Endothelial cell of umbilical vein (primary cell): Measurements from ENCODE around the gene MSH5. TPM values are rescaled to one million over a fixed set of nuclear protein-coding genes. Genes with fewer than 3 reads are reported as not detected.

Experiments used
- BruUV-seq: library from RNA; stranded (reverse); fragments of 400-500 nt; replicated peaks from 2 replicates; lab custom pipeline; 2021; lab: Mats Ljungman, UMichigan
- CTCF ChIA-PET: fragments of 300-600, 350-600 bp; sonication (Branson Sonifier 250); formaldehyde crosslinking; loops from one replicate; lab custom pipeline; 2021; ENCODE audit warnings: antibody characterized with exemption, inconsistent platforms; lab: Charles Lee
- POLR2A ChIA-PET: fragments of 300-600, 350-600 bp; sonication (Branson Sonifier 250); formaldehyde crosslinking; loops from one replicate; lab custom pipeline; 2021; ENCODE audit warnings: antibody characterized with exemption, inconsistent platforms; lab: Charles Lee
- DNase-seq: peaks from one replicate; pipeline ENCODE4 v3.0.0-alpha.2; 2011; ENCODE audit warnings: low read depth, low spot score
- FAIRE-seq: peaks from 2 replicates; lab custom pipeline; 2011; peaks lifted over from hg19 to GRCh38; lab: Jason Lieb, UNC
- H2AFZ ChIP-seq: 2 replicates; pipeline ENCODE4 v1.6.0; 2012; ENCODE audit warnings: low read depth, low read length, control low read depth, inconsistent platforms
- H3K27ac ChIP-seq: 2 replicates; pipeline ENCODE4 v1.5.1; 2011; ENCODE audit warnings: low read depth, mild to moderate bottlenecking, control low read depth, low read length, moderate library complexity; ENCODE audit not compliant: insufficient read depth
- H3K27me3 ChIP-seq, 2 experiments: 2 replicates each; pipeline versions ENCODE4 v1.6.0 to v1.6.1; 2011; ENCODE audit warnings: low read length in 2 of 2, mixed read lengths in 1 of 2; ENCODE audit not compliant: control insufficient read depth in 2 of 2, insufficient read depth in 2 of 2
- H3K36me3 ChIP-seq, 2 experiments: 2 replicates in 1 of 2; 3 replicates in 1 of 2; pipeline ENCODE4 v1.5.1; 2011; ENCODE audit warnings: low read length in 2 of 2, mild to moderate bottlenecking in 1 of 2, moderate library complexity in 1 of 2; ENCODE audit not compliant: control insufficient read depth in 2 of 2, insufficient read depth in 2 of 2; ENCODE audit errors: extremely low read depth in 1 of 2
- H3K4me1 ChIP-seq: 3 replicates; pipeline ENCODE4 v1.5.1; 2011; ENCODE audit warnings: mild to moderate bottlenecking, low read length; ENCODE audit not compliant: control insufficient read depth, insufficient read depth; ENCODE audit errors: extremely low read depth
- H3K4me2 ChIP-seq: 2 replicates; pipeline ENCODE4 v1.6.1; 2011; ENCODE audit warnings: low read length, control low read depth, mixed read lengths; ENCODE audit not compliant: insufficient read depth
- H3K4me3 ChIP-seq, 3 experiments: fragments of 200-600 bp in 1 of 3; sonication (generic), shearing (Covaris generic) in 1 of 3; replicated peaks in 1 of 3; 2 replicates each; pipeline ENCODE4 v1.5.1; 2011 to 2016; ENCODE audit warnings: control low read depth in 3 of 3, low read length in 3 of 3, mild to moderate bottlenecking in 2 of 3, inconsistent platforms in 1 of 3, low read depth in 1 of 3, moderate library complexity in 1 of 3; ENCODE audit not compliant: insufficient read depth in 1 of 3
- H3K79me2 ChIP-seq: 2 replicates; pipeline ENCODE4 v1.6.0; 2012; ENCODE audit warnings: low read length, inconsistent platforms; ENCODE audit not compliant: control insufficient read depth, insufficient read depth
- H3K9ac ChIP-seq: replicated peaks from 2 replicates; pipeline ENCODE3; 2011; ENCODE audit warnings: low read length, control low read depth; ENCODE audit not compliant: insufficient read depth; ENCODE audit errors: extremely low read depth
- H3K9me1 ChIP-seq: replicated peaks from 3 replicates; pipeline ENCODE4 v1.6.0; 2011; ENCODE audit warnings: mild to moderate bottlenecking, low read length; ENCODE audit not compliant: control insufficient read depth, insufficient read depth; ENCODE audit errors: extremely low read depth
- H3K9me3 ChIP-seq: replicated peaks from 2 replicates; pipeline ENCODE4 v1.5.1; 2012; ENCODE audit warnings: low read length, inconsistent platforms; ENCODE audit not compliant: control insufficient read depth, insufficient read depth
- H4K20me1 ChIP-seq: replicated peaks from 2 replicates; pipeline ENCODE3; 2011; ENCODE audit warnings: mild to moderate bottlenecking, low read length; ENCODE audit not compliant: control insufficient read depth, insufficient read depth; ENCODE audit errors: extremely low read depth
- CTCF ChIP-seq, 2 donors: IDR thresholded peaks; 1 replicate in 1 of 2; 2 replicates in 1 of 2; pipeline ENCODE4 v1.5.1; 2011; ENCODE audit warnings: low read length in 2 of 2, mild to moderate bottlenecking in 2 of 2, moderate library complexity in 2 of 2, control low read depth in 1 of 2, inconsistent platforms in 1 of 2, low read depth in 1 of 2; ENCODE audit not compliant: insufficient read depth in 1 of 2; ENCODE audit errors: extremely low read depth in 1 of 2
- EZH2 ChIP-seq: IDR thresholded peaks from 2 replicates; pipeline ENCODE4 v1.6.1; 2012; ENCODE audit warnings: borderline replicate concordance, low read depth, mild to moderate bottlenecking, moderate library complexity, low read length, inconsistent platforms; ENCODE audit not compliant: severe bottlenecking
- FOS ChIP-seq: IDR thresholded peaks from 2 replicates; pipeline ENCODE4 v1.6.1; 2011; ENCODE audit warnings: mild to moderate bottlenecking, low read length, moderate library complexity, borderline replicate concordance; ENCODE audit not compliant: insufficient read depth
- GATA2 ChIP-seq: IDR thresholded peaks from 2 replicates; pipeline ENCODE4 v1.7.0; 2011; ENCODE audit warnings: low read depth, mild to moderate bottlenecking, moderate library complexity, mixed read lengths, low read length; ENCODE audit not compliant: insufficient read length, insufficient read depth
- JUN ChIP-seq: IDR thresholded peaks from 2 replicates; pipeline ENCODE4 v1.6.1; 2011; ENCODE audit warnings: borderline replicate concordance, low read depth; ENCODE audit not compliant: insufficient read length, insufficient read depth
- MYC ChIP-seq: IDR thresholded peaks from one replicate; pipeline ENCODE4 v1.6.1; 2011; ENCODE audit warnings: mild to moderate bottlenecking, low read depth, low read length
- POLR2A ChIP-seq: IDR thresholded peaks from 2 replicates; pipeline ENCODE4 v1.6.1; 2012; ENCODE audit warnings: low read depth, mild to moderate bottlenecking, control low read depth, low read length
- POLR2AphosphoS5 ChIP-seq: IDR thresholded peaks from 2 replicates; pipeline ENCODE4 v1.6.1; 2012; ENCODE audit warnings: low read depth, mild to moderate bottlenecking, control low read depth, low read length, moderate library complexity; ENCODE audit not compliant: insufficient read depth
- dilution Hi-C: fragments of 300-500 bp; cut with MboI; formaldehyde crosslinking; loops from one replicate; pipeline ENCODE4 v1.15.0; 2019; ENCODE audit warnings: low sequenced_read_pairs; ENCODE audit not compliant: extremely low pct_ligation_motif_present
- intact Hi-C: fragments of 100-400 bp; cut with micrococcal nuclease; formaldehyde crosslinking; loops from one replicate; pipeline ENCODE4 v1.10.0; 2022
- polyA plus RNA-seq, 4 experiments: library from polyadenylated mRNA; depleted of rRNA in 3 of 4; stranded (reverse) in 3 of 4; unstranded in 1 of 4; fragments of >200 nt; gene quantifications; 2 replicates each; pipeline versions ENCODE4 v1.2.1 to v1.2.3, GENCODE V29; 2011 to 2012; ENCODE audit warnings: missing spikeins in 1 of 4
- total RNA-seq: library from RNA; stranded (reverse); gene quantifications from 2 replicates; pipeline ENCODE4 v1.2.3, GENCODE V29; 2021
- TF ChIP-seq, protein P1 (sequence below): IDR thresholded peaks from 2 replicates; pipeline ENCODE4 v1.6.1; 2011; ENCODE audit not compliant: insufficient read depth, insufficient read length

The MSH5 gene
- total and polyA plus RNA-seq, 2 donors (not counting 3 experiments of a cell fraction or from before 2014, with no cell fraction given) = 27.1 to 43.8 TPM

- H4K20me1 ChIP-seq = no peaks in the 10 kb centered on the region
- no peak overlapping the region for H3K4me3 ChIP-seq
- TF ChIP-seq POLR2A (no peak), FOS (no peak), CTCF (IDR thresholded peaks at IDR 0.05; ENCODE audit: extremely low read depth in 1 of 2, insufficient read depth in 1 of 2, low read depth in 1 of 2, low read length in 2 of 2) (no peak), EZH2 (no peak), GATA2 (no peak), MYC (no peak), POLR2AphosphoS5 (no peak), JUN (no peak)
- TF ChIP-seq, protein P1, sequence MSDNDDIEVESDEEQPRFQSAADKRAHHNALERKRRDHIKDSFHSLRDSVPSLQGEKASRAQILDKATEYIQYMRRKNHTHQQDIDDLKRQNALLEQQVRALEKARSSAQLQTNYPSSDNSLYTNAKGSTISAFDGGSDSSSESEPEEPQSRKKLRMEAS = no peak
- H3K36me3 ChIP-seq = peaks cover 0 to 14% of the 10 kb centered on the region in 2 experiments
- H3K27ac ChIP-seq = no peak overlapping the region
- no TSS peak for BruUV-seq
- dilution Hi-C loops = no loop called here
- no peaks in the 10 kb centered on the region for H3K27me3 ChIP-seq
- H3K4me2 ChIP-seq = no peak overlapping the region
- intact Hi-C loops = no loop called here
- FAIRE-seq = no peak
- CTCF ChIA-PET = interaction anchor here (1.0 to 6.6 kb wide), 3 partner anchors 9 to 56 kb away, joined by 3 to 71 read pairs (median 61); no protein-coding TSS in a partner anchor
- POLR2A ChIA-PET = no interaction called here
- no peak overlapping the region for H3K9ac ChIP-seq
- H3K9me3 ChIP-seq = no peaks in the 10 kb centered on the region
- no peaks in the 10 kb centered on the region for H3K79me2 ChIP-seq
- DNase-seq = no peak
- peaks cover 4% of the 10 kb centered on the region for H3K4me1 ChIP-seq
- no peak overlapping the region for H2AFZ ChIP-seq
- no peaks in the 10 kb centered on the region for H3K9me1 ChIP-seq
Measured at GRCh38 chr6:31775184-31775583, 35.4 kb downstream of the MSH5 start.
